Lower leg skin (tissue), 3 donors: ENCODE results near the gene MYPN.

Experiments
- POLR2A ChIP-seq, 2 donors: fragments of 450-650 bp; IDR thresholded peaks; one replicate each; pipeline ENCODE4 v1.6.1; 2016 to 2017; ENCODE audit warnings: antibody characterized with exemption in 2 of 2, mild to moderate bottlenecking in 1 of 2, moderate library complexity in 1 of 2
- TF ChIP-seq, protein P1 (sequence below), 3 donors: fragments of 450-650 bp; IDR thresholded peaks; one replicate each; pipeline ENCODE4 v1.5.1; 2016; ENCODE audit warnings: antibody characterized with exemption in 3 of 3, mild to moderate bottlenecking in 3 of 3, moderate library complexity in 2 of 3

DNA sequence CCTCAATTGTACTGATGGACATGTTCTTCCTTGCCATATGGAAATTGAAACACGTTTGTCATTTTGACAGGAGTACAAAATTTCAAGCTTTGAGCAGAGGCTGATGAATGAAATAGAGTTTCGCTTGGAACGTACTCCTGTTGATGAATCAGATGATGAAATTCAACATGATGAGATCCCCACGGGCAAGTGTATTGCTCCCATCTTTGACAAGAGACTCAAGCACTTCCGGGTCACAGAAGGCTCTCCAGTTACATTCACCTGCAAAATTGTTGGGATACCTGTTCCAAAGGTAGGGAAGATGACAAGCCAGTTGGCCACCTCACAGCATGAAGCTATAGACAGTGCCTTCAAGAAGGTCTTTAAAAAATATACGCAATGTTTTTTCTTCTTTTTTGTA lies 79.5 kb downstream of the MYPN start:
- no peak for TF ChIP-seq POLR2A (IDR thresholded peaks at IDR 0.05)
- TF ChIP-seq, protein P1, sequence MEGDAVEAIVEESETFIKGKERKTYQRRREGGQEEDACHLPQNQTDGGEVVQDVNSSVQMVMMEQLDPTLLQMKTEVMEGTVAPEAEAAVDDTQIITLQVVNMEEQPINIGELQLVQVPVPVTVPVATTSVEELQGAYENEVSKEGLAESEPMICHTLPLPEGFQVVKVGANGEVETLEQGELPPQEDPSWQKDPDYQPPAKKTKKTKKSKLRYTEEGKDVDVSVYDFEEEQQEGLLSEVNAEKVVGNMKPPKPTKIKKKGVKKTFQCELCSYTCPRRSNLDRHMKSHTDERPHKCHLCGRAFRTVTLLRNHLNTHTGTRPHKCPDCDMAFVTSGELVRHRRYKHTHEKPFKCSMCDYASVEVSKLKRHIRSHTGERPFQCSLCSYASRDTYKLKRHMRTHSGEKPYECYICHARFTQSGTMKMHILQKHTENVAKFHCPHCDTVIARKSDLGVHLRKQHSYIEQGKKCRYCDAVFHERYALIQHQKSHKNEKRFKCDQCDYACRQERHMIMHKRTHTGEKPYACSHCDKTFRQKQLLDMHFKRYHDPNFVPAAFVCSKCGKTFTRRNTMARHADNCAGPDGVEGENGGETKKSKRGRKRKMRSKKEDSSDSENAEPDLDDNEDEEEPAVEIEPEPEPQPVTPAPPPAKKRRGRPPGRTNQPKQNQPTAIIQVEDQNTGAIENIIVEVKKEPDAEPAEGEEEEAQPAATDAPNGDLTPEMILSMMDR (IDR thresholded peaks at IDR 0.05): no peak
